ENCODE results near the gene KRT5. TPM values are rescaled to one million over a fixed set of nuclear protein-coding genes. Genes with fewer than 3 reads are reported as not detected.

Gene KRT5
- total RNA-seq, 1 donor from 2014 or later, result not detected

GRCh38 chr12:52523824-52524223 is 3.6 kb upstream of the KRT5 start:
- Mint-ChIP-seq H3K9me3 (no peaks in the 10 kb centered on the region), H3K27ac (no peak overlapping the region), H3K27me3 (ENCODE audit: insufficient read depth) (no peaks in the 10 kb centered on the region), H3K36me3 (ENCODE audit: low read depth) (no peaks in the 10 kb centered on the region), H3K4me1 (ENCODE audit: low read depth) (no peaks in the 10 kb centered on the region), H3K4me3 (no peak overlapping the region)
- intact Hi-C loops (cut with micrococcal nuclease), result no loop called here
- no peak for DNase-seq (ENCODE audit: low spot score)

GRCh38 chr12:52522346-52523011 is 2.3 kb upstream of the KRT5 start:
- no peak overlapping the region for H3K27ac Mint-ChIP-seq
- no peaks in the 10 kb centered on the region for H3K9me3 Mint-ChIP-seq
- no peaks in the 10 kb centered on the region for H3K36me3 Mint-ChIP-seq (ENCODE audit: low read depth)
- DNase-seq (ENCODE audit: low spot score), result no peak
- no peaks in the 10 kb centered on the region for H3K4me1 Mint-ChIP-seq (ENCODE audit: low read depth)
- H3K4me3 Mint-ChIP-seq, result no peak overlapping the region
- no peaks in the 10 kb centered on the region for H3K27me3 Mint-ChIP-seq (ENCODE audit: insufficient read depth)
- intact Hi-C loops (cut with micrococcal nuclease), result no loop called here

GRCh38 chr12:52521568-52522266 is 1.5 kb upstream of the KRT5 start:
- Mint-ChIP-seq H3K27me3 (ENCODE audit: insufficient read depth) (no peaks in the 10 kb centered on the region), H3K36me3 (ENCODE audit: low read depth) (no peaks in the 10 kb centered on the region), H3K4me1 (ENCODE audit: low read depth) (no peaks in the 10 kb centered on the region), H3K27ac (no peak overlapping the region), H3K9me3 (no peaks in the 10 kb centered on the region), H3K4me3 (no peak overlapping the region)
- intact Hi-C loops (cut with micrococcal nuclease), result no loop called here
- no peak for DNase-seq (ENCODE audit: low spot score)

GRCh38 chr12:52521175-52521567 is 977 bp upstream of the KRT5 start:
- no peak for DNase-seq (ENCODE audit: low spot score)
- no peaks in the 10 kb centered on the region for H3K4me1 Mint-ChIP-seq (ENCODE audit: low read depth)

GRCh38 chr12:52519387-52519703 is 849 bp downstream of the KRT5 start:
- Mint-ChIP-seq H3K9me3 (no peaks in the 10 kb centered on the region), H3K27me3 (ENCODE audit: insufficient read depth) (peaks cover 2% of the 10 kb centered on the region), H3K36me3 (ENCODE audit: low read depth) (no peaks in the 10 kb centered on the region), H3K4me3 (no peak overlapping the region), H3K4me1 (ENCODE audit: low read depth) (no peaks in the 10 kb centered on the region), H3K27ac (no peak overlapping the region)
- DNase-seq (ENCODE audit: low spot score), result no peak
- intact Hi-C loops (cut with micrococcal nuclease), result no loop called here

More at GRCh38 chr12:52521175-52521567, 977 bp upstream of the KRT5 start:
- no peak overlapping the region for H3K4me3 Mint-ChIP-seq
- H3K27ac Mint-ChIP-seq, result no peak overlapping the region
- H3K9me3 Mint-ChIP-seq, result no peaks in the 10 kb centered on the region
- H3K36me3 Mint-ChIP-seq (ENCODE audit: low read depth), result no peaks in the 10 kb centered on the region
- intact Hi-C loops (cut with micrococcal nuclease), result no loop called here
- no peaks in the 10 kb centered on the region for H3K27me3 Mint-ChIP-seq (ENCODE audit: insufficient read depth)

- H3K27me3 Mint-ChIP-seq (ENCODE audit: insufficient read depth), result peaks cover 2% of the 10 kb centered on the region
- no peaks in the 10 kb centered on the region for H3K36me3 Mint-ChIP-seq (ENCODE audit: low read depth)
- DNase-seq (ENCODE audit: low spot score), result no peak
- H3K9me3 Mint-ChIP-seq, result no peaks in the 10 kb centered on the region
- intact Hi-C loops (cut with micrococcal nuclease), result no loop called here
- H3K27ac Mint-ChIP-seq, result no peak overlapping the region
- H3K4me3 Mint-ChIP-seq, result no peak overlapping the region
- no peaks in the 10 kb centered on the region for H3K4me1 Mint-ChIP-seq (ENCODE audit: low read depth)
These were observed 1.4 kb downstream of the KRT5 start for GRCh38 chr12:52518574-52519386.

GRCh38 chr12:52517888-52518287 is 2.3 kb downstream of the KRT5 start:
- intact Hi-C loops (cut with micrococcal nuclease), result no loop called here
- Mint-ChIP-seq H3K36me3 (ENCODE audit: low read depth) (no peaks in the 10 kb centered on the region), H3K27ac (no peak overlapping the region), H3K27me3 (ENCODE audit: insufficient read depth) (peaks cover 2% of the 10 kb centered on the region), H3K4me1 (ENCODE audit: low read depth) (no peaks in the 10 kb centered on the region), H3K9me3 (no peaks in the 10 kb centered on the region), H3K4me3 (no peak overlapping the region)
- DNase-seq (ENCODE audit: low spot score), result no peak

GRCh38 chr12:52517005-52517835 is 3.0 kb downstream of the KRT5 start:
- H3K27me3 Mint-ChIP-seq (ENCODE audit: insufficient read depth), result peaks cover 2% of the 10 kb centered on the region
- intact Hi-C loops (cut with micrococcal nuclease), result no loop called here
- no peaks in the 10 kb centered on the region for H3K9me3 Mint-ChIP-seq
- no peaks in the 10 kb centered on the region for H3K36me3 Mint-ChIP-seq (ENCODE audit: low read depth)
- H3K4me3 Mint-ChIP-seq, result no peak overlapping the region
- no peaks in the 10 kb centered on the region for H3K4me1 Mint-ChIP-seq (ENCODE audit: low read depth)
- no peak overlapping the region for H3K27ac Mint-ChIP-seq
- DNase-seq (ENCODE audit: low spot score), result no peak

GRCh38 chr12:52515927-52516831 is 4.0 kb downstream of the KRT5 start:
- H3K27me3 Mint-ChIP-seq (ENCODE audit: insufficient read depth), result peaks cover 2% of the 10 kb centered on the region
- peaks cover 3% of the 10 kb centered on the region for H3K9me3 Mint-ChIP-seq
- H3K27ac Mint-ChIP-seq, result no peak overlapping the region
- DNase-seq (ENCODE audit: low spot score), result no peak
- H3K4me3 Mint-ChIP-seq, result no peak overlapping the region
- H3K4me1 Mint-ChIP-seq (ENCODE audit: low read depth), result no peaks in the 10 kb centered on the region
- intact Hi-C loops (cut with micrococcal nuclease), result no loop called here
- no peaks in the 10 kb centered on the region for H3K36me3 Mint-ChIP-seq (ENCODE audit: low read depth)

- H3K27ac Mint-ChIP-seq, result no peak overlapping the region
- H3K4me3 Mint-ChIP-seq, result no peak overlapping the region
- no peaks in the 10 kb centered on the region for H3K36me3 Mint-ChIP-seq (ENCODE audit: low read depth)
- intact Hi-C loops (cut with micrococcal nuclease), result no loop called here
- H3K4me1 Mint-ChIP-seq (ENCODE audit: low read depth), result no peaks in the 10 kb centered on the region
- peaks cover 2% of the 10 kb centered on the region for H3K27me3 Mint-ChIP-seq (ENCODE audit: insufficient read depth)
- no peak for DNase-seq (ENCODE audit: low spot score)
- peaks cover 5% of the 10 kb centered on the region for H3K9me3 Mint-ChIP-seq
These were observed 4.9 kb downstream of the KRT5 start for GRCh38 chr12:52515319-52515646.

- peaks cover 2% of the 10 kb centered on the region for H3K27me3 Mint-ChIP-seq (ENCODE audit: insufficient read depth)
- H3K4me3 Mint-ChIP-seq, result no peak overlapping the region
- no peaks in the 10 kb centered on the region for H3K4me1 Mint-ChIP-seq (ENCODE audit: low read depth)
- no peaks in the 10 kb centered on the region for H3K36me3 Mint-ChIP-seq (ENCODE audit: low read depth)
- no peak for DNase-seq (ENCODE audit: low spot score)
- intact Hi-C loops (cut with micrococcal nuclease), result no loop called here
- peaks cover 5% of the 10 kb centered on the region for H3K9me3 Mint-ChIP-seq
- H3K27ac Mint-ChIP-seq, result no peak overlapping the region
These were observed 5.5 kb downstream of the KRT5 start for GRCh38 chr12:52514471-52515318.

Data from activated T-helper 1 cell treated with anti-CD3 and anti-CD28 coated beads, Interleukin-12 subunit alpha, Interleukin-12 subunit beta, Interleukin-2, Interleukin-4 antibody, amounts not matched to agents 30 ng/mL and 10 ng/mL and 1 ng/mL, durations not matched to agents 14 hours and 24 hours and 36 hours (primary cell).